ENCODE data around the gene RO60. TPM values are rescaled to one million over a fixed set of nuclear protein-coding genes. Genes with fewer than 3 reads are reported as not detected.

RO60 gene
- total and polyA plus RNA-seq, 2 of the 13 experiments (the other 11 are each of a cell fraction or from before 2014, with no cell fraction given) = 20.3 to 53.7 TPM

- DNase-seq (ENCODE audit: low spot score) (no peak), ATAC-seq (no peak), FAIRE-seq (no peak)
- Histone ChIP-seq H2AFZ (ENCODE audit: low read length) (no peak overlapping the region), H3K79me2 (ENCODE audit: insufficient read depth, low read length) (peaks cover 25% of the 10 kb centered on the region), H3K27me3 (ENCODE audit: control insufficient read depth in 1 of 2, insufficient read depth in 2 of 2, low read length in 2 of 2) (no peaks in the 10 kb centered on the region), H3K4me3 (replicated peaks in 1 of 3; ENCODE audit: insufficient read depth in 1 of 3, low read depth in 2 of 3, low read length in 3 of 3) (no peak overlapping the region), H3K9ac (ENCODE audit: insufficient read depth, low read depth, low read length) (no peak overlapping the region), H4K20me1 (ENCODE audit: insufficient read depth, low read length) (no peaks in the 10 kb centered on the region; the same call in 1 of the 2 replicates), H3K27ac (ENCODE audit: extremely low read length, insufficient read depth, low read length) (no peak overlapping the region), H3K9me3 (ENCODE audit: low read length) (no peaks in the 10 kb centered on the region), H3K36me3 (replicated peaks in 1 of 2; ENCODE audit: control insufficient read depth in 1 of 2, insufficient read depth in 2 of 2, low read length in 2 of 2) (peaks cover 2 to 17% of the 10 kb centered on the region in 2 experiments; a peak in 4 of 5 replicates), H3K4me2 (ENCODE audit: low read depth, low read length) (no peak overlapping the region), H3K4me1 (ENCODE audit: insufficient read depth, low read length) (peaks cover 2% of the 10 kb centered on the region)
- in situ Hi-C loops (cut with HindIII; ENCODE audit: extremely low pct_ligation_motif_present, low pct_unique_long_range_greater_than_20kb) = no loop called here
- TF ChIP-seq SIN3A (IDR thresholded peaks at IDR 0.05; ENCODE audit: borderline replicate concordance, low read depth, low read length) (no peak), REST (IDR thresholded peaks at IDR 0.05; ENCODE audit: borderline replicate concordance in 1 of 2, low read depth in 1 of 2, low read length in 2 of 2) (no peak), ZNF382 (CRISPR knock-in tag; IDR thresholded peaks at IDR 0.05; ENCODE audit: borderline replicate concordance) (no peak), TBX2 (CRISPR knock-in tag; IDR thresholded peaks at IDR 0.05; ENCODE audit: borderline replicate concordance) (no peak), ZNF784 (CRISPR knock-in tag; IDR thresholded peaks at IDR 0.05; ENCODE audit: borderline replicate concordance) (no peak), ZNF276 (CRISPR knock-in tag; IDR thresholded peaks at IDR 0.05; ENCODE audit: low read depth) (no peak), ZNF264 (CRISPR knock-in tag; IDR thresholded peaks at IDR 0.05) (no peak), ZNF776 (CRISPR knock-in tag; IDR thresholded peaks at IDR 0.05) (no peak), KLF15 (CRISPR knock-in tag; IDR thresholded peaks at IDR 0.05; ENCODE audit: borderline replicate concordance) (no peak), DNMT1 (CRISPR knock-in tag; IDR thresholded peaks at IDR 0.05) (no peak), ZNF550 (CRISPR knock-in tag; IDR thresholded peaks at IDR 0.05; ENCODE audit: borderline replicate concordance) (no peak), ETS1 (CRISPR knock-in tag; IDR thresholded peaks at IDR 0.05) (no peak), TSC22D2 (CRISPR knock-in tag; IDR thresholded peaks at IDR 0.05; ENCODE audit: borderline replicate concordance) (no peak), SMAD3 (CRISPR knock-in tag; IDR thresholded peaks at IDR 0.05) (no peak)
- WGBS (ENCODE audit: low lambda C conversion rate) = 96% methylated on average over 1 of the region's 1 CpG
- ChIA-PET CTCF (ENCODE audit: low intra/inter-chr PET ratio, low total read pairs) (no interaction called here), POLR2A (no interaction called here)
- intact Hi-C loops (cut with micrococcal nuclease; ENCODE audit: unreplicated experiment) = loop anchor here (2.0 kb wide), 1 partner anchor 21 kb away; no protein-coding TSS in a partner anchor
- no TSS peak for BruUV-seq (replicated peaks)
Observed at GRCh38 chr1:193030280-193030679, 29.1 kb upstream of the RO60 start.

Measured in HepG2 (cell line).